ENCODE results near the gene EFNA3.

- TF ChIP-seq EZH2 (IDR thresholded peaks at IDR 0.05; ENCODE audit: insufficient read depth, poor library complexity, severe bottlenecking): no peak
- TF ChIP-seq EZH2phosphoT487 (IDR thresholded peaks at IDR 0.05; ENCODE audit: insufficient read depth, low read depth): 0 out of 2 replicates have a peak, but pooled peaks have one; percentile 19
Measured at GRCh38 chr1:155126556-155127104, 48.0 kb downstream of the EFNA3 start.

All from GM23248 (cell line).